Fibroblast of skin of right biceps (primary cell): ENCODE measurements around the gene RDX.
"Not testable (repeated sequence)": the region's sequence is repeated elsewhere in the genome, so short reads cannot be mapped to it uniquely, and the experiment has no call there.

Source experiments
- DNase-seq: peaks from one replicate; pipeline ENCODE4 v3.0.0-alpha.2; 2013

Gene RDX

GRCh38 chr11:110303414-110303826 lies 7.0 kb upstream of the RDX start:
- DNase-seq: no peak

DNA sequence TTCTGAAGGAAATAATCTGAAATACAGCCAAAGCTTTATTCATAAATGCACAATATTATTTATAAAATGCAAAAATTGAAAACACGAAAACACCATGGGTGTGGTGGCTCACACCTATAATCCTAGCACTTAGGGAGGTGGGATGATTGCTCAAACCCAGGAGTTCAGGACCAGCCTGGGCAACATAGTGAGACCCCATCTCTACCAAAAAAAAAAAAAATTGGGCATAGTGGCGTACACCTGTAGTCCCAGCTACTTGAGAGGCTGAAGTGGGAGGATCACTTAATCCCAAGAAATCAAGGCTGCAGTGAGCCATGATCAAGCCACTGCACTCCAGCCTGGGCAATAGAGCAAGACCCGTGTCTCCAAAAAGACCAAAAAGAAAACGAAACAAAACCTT lies 5.2 kb upstream of the RDX start:
- DNase-seq: no peak

GRCh38 chr11:110301032-110301431 lies 4.6 kb upstream of the RDX start:
- no peak for DNase-seq

DNA sequence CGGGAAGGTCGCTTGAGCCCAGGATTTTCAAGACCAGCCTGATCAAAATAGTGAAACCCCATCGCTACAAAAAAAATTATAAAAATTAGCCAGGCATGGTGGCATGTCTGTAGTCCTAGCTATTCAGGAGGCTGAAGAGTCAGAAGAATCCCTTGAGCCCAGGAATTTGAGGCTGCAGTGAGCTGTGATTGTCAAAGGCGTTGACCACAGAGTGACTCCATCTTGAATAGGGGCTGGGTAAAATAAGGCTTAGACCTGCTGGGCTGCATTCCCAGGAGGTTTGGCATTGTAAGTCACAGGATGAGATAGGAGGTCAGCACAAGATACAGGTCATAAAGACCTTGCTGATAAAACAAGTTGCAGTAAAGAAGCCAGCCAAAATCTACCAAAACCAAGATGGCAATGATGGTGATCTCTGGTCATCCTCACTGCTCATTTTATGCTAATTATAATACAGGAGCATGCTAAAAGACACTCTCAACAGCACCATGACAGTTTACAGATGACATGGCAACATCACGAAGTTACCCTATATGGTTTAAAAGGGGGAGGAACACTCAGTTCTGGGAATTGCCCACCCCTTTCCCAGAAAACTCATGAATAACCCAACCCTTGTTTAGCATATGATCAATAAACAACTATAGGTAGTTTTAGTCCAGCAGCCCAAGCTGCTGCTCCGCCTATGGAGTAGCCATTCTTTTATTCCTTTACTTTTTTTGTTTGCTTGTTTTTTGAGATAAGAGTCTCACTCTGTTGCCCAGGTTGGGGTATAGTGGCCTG lies 2.8 kb upstream of the RDX start:
- DNase-seq: no peak

DNA sequence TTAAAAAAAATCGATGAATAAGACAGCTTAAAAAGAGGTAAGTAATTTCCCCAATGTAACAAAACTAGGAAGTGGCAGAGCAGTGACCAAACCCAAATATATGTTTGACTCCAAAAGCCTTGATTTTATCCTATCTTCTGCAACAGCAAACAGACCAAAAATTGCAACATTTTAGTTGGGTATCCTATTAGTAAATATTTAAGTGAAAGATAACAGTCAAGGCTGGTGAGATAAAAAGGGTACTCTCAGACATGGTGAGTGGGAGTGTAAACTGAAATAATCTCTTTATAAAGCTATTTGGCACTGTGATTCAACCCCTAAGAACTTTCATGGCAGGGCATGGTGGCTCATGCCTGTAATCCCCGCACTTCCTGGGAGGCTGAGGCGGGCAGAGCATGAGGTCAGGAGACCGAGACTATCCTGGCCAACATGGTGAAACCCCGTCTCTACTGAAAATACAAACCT lies 1.9 kb upstream of the RDX start:
- peak; percentile 7 for DNase-seq

- peak; percentile 52 for DNase-seq
Observed at GRCh38 chr11:110297726-110298300, 1.4 kb upstream of the RDX start.

DNA sequence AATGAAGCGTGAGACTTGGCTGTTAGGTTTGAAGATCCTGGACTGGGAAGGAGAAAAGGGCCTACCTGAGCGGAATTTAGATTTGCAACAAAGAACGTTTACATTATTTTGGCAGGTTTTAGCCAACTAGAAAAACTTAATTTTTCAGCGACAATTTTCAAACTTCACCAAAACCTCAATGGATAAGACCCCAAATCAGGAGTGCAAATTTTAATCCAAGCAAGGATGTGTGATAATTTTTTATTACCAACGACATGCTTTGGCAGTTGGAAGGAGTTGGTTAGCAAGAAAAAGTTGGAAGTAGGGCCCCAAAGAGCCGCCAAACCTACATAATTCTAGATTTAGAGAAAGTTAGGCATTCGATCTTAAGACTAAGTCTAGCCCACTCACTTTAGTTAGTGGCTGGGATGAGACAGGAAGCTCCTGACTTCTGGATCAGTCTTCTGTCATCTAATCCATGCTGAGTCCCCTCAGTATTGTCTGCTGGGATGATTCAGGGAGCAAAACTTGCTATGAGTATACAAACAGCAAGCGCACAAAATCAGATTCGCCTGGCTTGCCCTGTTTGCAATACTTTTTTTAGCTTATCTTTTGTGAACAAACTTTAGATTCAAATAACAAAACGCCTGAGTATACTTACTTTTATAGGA lies 787 bp upstream of the RDX start:
- peak; percentile 59 for DNase-seq

DNA sequence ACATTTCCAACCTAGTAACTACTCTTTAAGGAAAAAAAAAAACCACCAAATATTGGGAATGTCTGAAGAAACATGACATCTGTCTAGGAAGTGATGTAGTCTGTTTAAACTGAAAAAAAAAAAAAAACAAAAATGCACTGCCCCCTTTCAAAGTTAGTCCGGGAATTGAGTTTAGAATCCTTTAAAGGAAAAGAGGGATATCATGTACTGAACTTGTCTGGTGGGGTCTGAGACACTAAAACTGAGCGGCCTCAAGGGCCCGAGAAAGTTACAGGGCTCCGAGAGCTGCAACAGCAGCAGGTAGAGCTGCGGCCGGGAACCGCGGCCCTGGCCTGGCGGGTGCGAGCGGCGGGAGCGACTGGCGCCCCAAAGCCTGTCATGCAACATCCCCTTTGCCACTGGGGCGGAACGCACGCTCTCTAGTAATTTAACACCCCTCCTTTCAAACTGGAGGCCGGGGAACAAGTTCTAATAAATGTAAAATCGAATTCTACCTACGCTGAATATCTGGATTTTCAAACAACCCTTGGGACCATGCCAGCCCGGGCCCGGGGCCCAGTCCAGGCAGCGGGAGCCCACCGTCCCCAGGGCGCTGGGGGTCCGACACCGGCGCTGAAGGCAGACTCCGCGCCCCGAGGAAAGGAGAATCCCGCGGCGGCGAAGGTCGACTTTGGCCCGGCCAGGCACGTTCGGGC lies 736 bp downstream of the RDX start:
- peak; percentile 59 for DNase-seq

- DNase-seq: no peak
Observed at GRCh38 chr11:110295086-110295485, 1.3 kb downstream of the RDX start.

DNA sequence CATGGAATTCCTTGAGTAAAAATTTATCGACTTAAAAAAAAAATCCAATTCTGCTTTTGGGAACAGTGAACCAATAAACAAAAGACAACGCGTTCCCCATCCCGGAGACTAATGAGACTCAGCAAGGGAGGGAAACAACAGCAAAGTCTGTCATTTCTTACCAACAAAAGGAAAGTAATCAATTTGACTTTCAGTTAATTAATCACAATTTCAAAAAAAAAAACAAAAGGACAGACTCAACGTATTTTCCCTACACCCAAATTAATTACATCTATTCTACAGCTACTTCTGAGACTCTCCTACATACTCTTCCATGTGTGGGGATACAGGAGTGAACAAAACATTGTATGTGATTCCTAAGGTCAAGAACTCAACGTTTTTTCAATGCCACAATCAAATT lies 1.9 kb downstream of the RDX start:
- DNase-seq: no peak

DNA sequence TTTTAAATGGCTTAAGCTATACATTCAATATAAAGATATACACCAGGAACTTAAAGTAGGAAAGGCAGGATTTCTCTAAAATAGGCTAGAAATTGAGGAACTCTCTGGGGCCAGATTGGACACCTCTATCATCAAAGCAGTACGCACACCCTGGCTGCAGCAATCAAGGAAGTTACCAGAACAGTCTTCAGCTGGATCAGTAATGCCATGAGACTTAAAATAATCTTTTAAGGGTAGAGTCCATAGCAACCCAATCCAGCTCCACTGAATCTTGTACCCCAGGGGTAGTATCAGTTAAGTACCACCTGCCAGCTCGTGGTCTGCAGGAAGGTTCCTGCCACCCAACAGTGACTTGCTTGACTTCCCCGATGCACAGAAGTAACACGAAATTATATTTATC lies 3.0 kb downstream of the RDX start:
- DNase-seq: no peak

DNA sequence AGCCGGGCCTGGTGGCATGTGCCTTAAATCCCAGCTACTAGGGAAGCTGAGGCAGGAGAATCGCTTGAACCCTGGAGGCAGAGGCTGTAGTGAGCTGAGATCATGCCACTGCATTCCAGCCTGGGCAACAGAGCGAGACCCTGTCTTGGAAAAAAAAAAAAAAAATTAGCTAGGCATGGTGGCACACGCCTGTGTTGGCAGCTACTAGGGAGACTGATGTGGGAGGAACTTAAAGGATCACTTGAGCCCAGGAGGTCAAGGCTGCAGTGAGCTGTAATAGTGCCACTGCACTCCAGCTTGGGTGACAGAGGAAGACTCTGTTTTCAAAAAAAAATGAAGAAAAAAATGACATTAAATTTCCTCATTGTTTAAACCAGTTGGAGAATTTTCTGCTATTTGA lies 4.3 kb downstream of the RDX start:
- DNase-seq: not testable (repeated sequence)

DNA sequence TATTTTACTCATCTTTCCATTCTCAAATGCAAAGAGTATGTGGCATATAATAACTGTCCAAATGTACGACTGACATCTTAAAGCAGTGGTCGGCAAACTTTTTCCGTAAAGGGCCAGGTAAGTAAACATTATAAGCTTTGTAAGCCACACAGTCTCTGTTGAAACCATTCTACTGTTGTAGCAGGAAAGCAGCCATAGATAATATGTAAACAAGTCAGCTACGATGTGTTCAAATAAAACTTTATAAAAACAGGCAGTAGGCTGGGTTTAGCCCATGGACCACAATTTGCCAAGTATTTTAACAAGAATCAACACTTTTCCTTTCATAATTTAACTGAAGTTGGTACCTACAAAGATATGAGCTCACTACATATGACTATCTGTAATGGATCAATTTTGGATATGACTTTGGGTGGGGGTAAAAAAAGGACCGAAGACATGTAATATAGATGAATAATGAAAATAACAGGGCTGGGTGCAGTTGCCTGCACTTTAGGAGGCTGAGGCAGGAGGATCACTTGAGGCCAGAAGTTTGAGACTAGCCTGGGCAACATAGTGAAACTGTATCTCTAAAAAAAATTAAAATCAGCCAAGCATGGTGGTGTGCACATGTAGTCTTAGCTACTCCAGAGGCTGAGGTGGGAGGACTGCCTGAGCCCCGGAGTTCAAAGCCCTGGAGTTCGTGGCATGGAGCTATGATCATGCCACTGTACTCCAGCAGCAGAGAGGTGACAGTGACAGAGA lies 5.7 kb downstream of the RDX start:
- DNase-seq: no peak

GRCh38 chr11:110289472-110289871 lies 6.9 kb downstream of the RDX start:
- peak; percentile 6 for DNase-seq

- no peak for DNase-seq
Observed at GRCh38 chr11:110287537-110287936, 8.9 kb downstream of the RDX start.

DNA sequence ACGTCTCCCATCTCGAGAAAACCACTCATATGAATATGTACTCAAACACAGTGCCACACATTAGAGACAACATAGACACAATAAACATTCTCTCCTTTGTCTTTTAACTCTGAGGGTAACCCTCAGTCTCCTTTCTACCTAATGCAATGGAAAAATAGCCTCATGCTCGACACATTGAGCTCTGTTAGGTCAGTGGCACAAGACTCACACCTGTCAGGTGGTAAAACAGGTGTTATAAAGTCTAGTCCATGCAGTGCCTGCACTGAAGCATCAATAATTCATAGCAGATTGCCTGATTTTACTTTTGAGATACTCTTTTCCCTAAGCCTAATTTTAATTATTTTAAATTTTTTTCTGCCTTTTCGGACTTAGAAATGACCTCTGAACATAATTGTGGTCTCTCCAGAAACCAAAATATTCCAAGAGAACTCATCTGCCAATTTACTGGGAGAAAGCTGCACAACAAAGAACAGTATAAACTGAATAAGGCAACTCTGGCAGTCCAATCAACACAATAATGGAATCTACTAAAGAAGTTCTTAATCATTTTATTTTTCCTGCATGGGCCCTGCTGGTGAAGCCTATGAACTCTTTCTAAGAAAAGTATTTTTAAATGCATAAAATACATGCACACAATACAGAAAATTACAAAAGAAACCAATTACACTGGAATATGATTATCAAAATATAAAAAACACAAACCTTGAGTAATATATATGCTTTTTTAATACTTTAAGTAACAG lies 9.9 kb downstream of the RDX start:
- no peak for DNase-seq

DNA sequence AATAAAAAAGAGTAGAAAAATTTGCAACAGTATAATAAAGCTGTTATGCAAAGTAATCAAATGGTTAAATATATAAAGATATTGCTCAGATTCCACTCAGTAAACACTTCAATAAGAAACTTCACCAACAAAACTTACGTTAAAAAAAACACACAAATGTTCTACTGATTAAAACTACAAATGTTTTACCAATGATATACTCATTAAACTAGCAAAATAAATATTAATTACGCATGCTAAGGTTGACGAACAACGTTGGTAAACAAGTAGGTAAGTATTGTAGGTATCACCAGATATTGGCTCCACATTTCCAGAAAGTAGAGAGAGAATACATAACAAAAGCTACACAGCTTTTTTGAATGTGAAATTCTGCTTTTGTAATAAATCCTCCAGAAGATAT lies 12.6 kb downstream of the RDX start:
- DNase-seq: no peak

DNA sequence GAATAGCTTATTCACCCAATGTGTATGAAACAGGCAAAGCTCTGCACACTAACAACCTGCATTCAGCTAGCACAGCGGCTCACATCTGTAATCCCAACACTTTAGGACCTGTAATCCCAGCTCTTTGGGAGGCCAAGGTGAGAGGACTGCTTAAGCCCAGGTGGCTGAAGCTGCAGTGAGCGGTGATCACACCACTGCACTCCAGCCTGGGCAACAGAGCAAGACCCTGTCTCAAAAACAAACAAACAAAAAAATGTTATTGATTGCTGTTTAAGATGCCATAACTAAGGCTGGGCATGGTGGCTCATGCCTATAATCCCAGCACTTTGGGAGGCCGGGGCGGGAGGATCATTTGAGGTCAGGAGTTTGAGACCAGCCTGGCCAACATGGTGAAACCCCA lies 15.8 kb downstream of the RDX start:
- DNase-seq: not testable (repeated sequence)

GRCh38 chr11:110279881-110280280 lies 16.5 kb downstream of the RDX start:
- no peak for DNase-seq

DNA sequence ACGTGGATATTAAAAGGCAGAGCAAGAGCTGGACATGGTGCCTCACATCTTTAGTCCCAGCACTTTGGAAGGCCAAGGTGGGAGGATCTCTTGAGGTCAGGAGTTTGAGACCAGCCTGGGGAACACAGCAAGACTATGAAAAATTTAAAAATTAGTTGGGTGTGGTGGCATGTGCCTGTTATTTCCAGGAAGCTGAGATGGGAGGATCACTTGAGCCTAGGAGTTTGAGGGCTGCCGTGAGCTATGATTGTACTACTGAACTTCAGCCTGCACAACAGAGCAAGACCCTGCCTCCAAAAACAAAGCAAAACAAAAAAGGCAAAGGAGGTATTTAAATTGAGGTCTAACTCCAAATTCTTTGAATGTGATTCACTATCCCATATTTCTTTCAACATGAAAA lies 23.5 kb downstream of the RDX start:
- DNase-seq: peak; percentile 29

DNA sequence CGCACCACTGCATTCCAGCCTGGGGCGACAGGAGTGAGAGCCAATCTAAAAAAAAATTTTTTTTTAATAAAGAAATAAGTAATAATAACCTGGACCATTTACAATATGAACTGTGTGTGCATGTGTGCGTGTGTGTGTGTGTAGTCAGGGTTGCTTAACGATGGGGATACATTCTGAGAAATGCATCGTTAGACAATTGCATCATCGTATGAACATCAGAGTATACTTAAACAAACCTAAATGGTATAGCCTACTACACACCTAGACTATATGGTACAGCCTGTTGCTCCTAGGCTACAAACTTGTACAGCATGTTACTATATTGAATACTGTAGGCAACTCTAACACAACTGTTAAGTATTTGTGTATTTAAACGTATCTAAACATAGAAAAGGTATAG lies 26.4 kb downstream of the RDX start:
- no peak for DNase-seq

GRCh38 chr11:110268441-110268840 lies 28.0 kb downstream of the RDX start:
- no peak for DNase-seq
